GM12878 (cell line): ENCODE results near the gene GRIK4.

Source experiments
- EP300 ChIP-seq, 2 experiments: fragments of 150-350 bp in 1 of 2; IDR thresholded peaks; 2 replicates each; pipeline ENCODE4 v1.6.1; 2011 to 2012; ENCODE audit warnings: low read depth in 2 of 2, low read length in 2 of 2, borderline replicate concordance in 1 of 2, improper control_type of control experiment in 1 of 2, inconsistent platforms in 1 of 2; ENCODE audit not compliant: control insufficient read depth in 1 of 2
- KAT2A ChIP-seq: conservative IDR thresholded peaks from 2 replicates; pipeline ENCODE4 v1.6.1; 2011; ENCODE audit warnings: low read depth, low read length; ENCODE audit not compliant: control insufficient read depth
- POLR2A ChIP-seq: IDR thresholded peaks from 2 replicates; pipeline ENCODE4 v1.6.1; 2011; ENCODE audit warnings: low read depth, mild to moderate bottlenecking, low read length
- SUZ12 ChIP-seq: fragments of 200-600 bp; sonication (generic); IDR thresholded peaks from one replicate; pipeline ENCODE4 v1.6.1; 2018; ENCODE audit warnings: antibody characterized with exemption, mild to moderate bottlenecking; ENCODE audit not compliant: unreplicated experiment
- TF ChIP-seq, protein P1 (sequence below): IDR thresholded peaks from 2 replicates; pipeline ENCODE4 v1.6.1; 2012; ENCODE audit warnings: mild to moderate bottlenecking, low read depth, low read length
- TF ChIP-seq, protein P2 (sequence below), 3 experiments: IDR thresholded peaks in 2 of 3; conservative IDR thresholded peaks in 1 of 3; 2 replicates each; pipeline ENCODE4 v1.5.1; 2011; ENCODE audit warnings: low read depth in 3 of 3, low read length in 3 of 3, mild to moderate bottlenecking in 3 of 3, control low read depth in 2 of 3, moderate library complexity in 2 of 3, inconsistent platforms in 1 of 3, mixed read lengths in 1 of 3; ENCODE audit not compliant: control insufficient read depth in 2 of 3, insufficient read depth in 1 of 3; ENCODE audit errors: extremely low read depth in 1 of 3
- TF ChIP-seq, protein P3 (sequence below): IDR thresholded peaks from 2 replicates; pipeline ENCODE4 v1.6.1; 2012; ENCODE audit warnings: low read depth, low read length, improper control_type of control experiment

DNA sequence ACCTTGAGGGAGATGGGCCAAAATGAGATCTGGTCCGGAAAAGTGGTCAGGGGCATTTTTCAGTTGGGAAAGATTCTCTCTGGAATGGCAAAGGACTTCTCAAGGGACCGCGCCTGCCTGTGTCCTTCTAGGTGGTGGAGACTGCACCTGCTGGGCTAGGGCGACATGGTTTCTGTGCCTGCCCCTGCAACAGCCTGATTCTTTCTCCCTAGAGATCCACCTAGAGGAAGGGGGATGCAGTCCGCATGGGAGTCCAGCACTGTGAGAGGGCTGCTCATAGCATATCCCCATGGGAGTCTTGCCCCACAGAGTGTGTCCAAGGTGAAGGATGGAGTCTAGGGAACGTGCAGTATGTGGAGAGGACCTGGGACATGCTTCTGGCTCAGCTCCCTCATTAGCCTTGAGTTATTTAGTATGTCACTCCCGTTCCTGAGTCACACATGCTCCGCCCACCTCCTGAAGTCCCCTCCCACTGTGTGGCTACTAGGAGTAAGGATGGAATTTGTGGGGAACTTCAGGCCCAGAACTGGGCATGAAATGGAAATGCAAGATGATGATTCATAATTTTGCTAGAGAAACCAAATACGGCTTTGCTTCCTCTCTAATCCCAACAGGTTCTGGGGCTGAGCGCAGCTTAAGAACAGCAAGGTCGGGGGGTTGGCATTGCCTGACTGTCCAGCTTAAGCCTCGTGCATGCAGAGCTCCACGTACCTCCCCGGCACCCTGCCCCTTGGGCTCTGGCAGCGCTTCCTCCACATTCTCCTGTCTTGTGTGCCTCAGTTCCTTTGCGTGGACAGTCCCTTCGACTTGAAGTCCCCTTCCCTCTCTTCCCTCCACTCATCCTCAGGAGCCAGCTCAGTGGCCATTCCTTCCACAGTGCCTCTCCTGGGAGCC lies 35.0 kb downstream of the GRIK4 start:
- TF ChIP-seq KAT2A (no peak), SUZ12 (no peak), POLR2A (no peak), EP300 (IDR thresholded peaks at IDR 0.05; ENCODE audit: borderline replicate concordance in 1 of 2, control insufficient read depth in 1 of 2, low read depth in 2 of 2, low read length in 2 of 2) (no peak)
- TF ChIP-seq, protein P1, sequence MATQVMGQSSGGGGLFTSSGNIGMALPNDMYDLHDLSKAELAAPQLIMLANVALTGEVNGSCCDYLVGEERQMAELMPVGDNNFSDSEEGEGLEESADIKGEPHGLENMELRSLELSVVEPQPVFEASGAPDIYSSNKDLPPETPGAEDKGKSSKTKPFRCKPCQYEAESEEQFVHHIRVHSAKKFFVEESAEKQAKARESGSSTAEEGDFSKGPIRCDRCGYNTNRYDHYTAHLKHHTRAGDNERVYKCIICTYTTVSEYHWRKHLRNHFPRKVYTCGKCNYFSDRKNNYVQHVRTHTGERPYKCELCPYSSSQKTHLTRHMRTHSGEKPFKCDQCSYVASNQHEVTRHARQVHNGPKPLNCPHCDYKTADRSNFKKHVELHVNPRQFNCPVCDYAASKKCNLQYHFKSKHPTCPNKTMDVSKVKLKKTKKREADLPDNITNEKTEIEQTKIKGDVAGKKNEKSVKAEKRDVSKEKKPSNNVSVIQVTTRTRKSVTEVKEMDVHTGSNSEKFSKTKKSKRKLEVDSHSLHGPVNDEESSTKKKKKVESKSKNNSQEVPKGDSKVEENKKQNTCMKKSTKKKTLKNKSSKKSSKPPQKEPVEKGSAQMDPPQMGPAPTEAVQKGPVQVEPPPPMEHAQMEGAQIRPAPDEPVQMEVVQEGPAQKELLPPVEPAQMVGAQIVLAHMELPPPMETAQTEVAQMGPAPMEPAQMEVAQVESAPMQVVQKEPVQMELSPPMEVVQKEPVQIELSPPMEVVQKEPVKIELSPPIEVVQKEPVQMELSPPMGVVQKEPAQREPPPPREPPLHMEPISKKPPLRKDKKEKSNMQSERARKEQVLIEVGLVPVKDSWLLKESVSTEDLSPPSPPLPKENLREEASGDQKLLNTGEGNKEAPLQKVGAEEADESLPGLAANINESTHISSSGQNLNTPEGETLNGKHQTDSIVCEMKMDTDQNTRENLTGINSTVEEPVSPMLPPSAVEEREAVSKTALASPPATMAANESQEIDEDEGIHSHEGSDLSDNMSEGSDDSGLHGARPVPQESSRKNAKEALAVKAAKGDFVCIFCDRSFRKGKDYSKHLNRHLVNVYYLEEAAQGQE, result no peak
- TF ChIP-seq, protein P2, sequence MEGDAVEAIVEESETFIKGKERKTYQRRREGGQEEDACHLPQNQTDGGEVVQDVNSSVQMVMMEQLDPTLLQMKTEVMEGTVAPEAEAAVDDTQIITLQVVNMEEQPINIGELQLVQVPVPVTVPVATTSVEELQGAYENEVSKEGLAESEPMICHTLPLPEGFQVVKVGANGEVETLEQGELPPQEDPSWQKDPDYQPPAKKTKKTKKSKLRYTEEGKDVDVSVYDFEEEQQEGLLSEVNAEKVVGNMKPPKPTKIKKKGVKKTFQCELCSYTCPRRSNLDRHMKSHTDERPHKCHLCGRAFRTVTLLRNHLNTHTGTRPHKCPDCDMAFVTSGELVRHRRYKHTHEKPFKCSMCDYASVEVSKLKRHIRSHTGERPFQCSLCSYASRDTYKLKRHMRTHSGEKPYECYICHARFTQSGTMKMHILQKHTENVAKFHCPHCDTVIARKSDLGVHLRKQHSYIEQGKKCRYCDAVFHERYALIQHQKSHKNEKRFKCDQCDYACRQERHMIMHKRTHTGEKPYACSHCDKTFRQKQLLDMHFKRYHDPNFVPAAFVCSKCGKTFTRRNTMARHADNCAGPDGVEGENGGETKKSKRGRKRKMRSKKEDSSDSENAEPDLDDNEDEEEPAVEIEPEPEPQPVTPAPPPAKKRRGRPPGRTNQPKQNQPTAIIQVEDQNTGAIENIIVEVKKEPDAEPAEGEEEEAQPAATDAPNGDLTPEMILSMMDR (IDR thresholded peaks at IDR 0.05 in 2 of 3, conservative IDR thresholded peaks at IDR 0.05 in 1 of 3; ENCODE audit: control insufficient read depth in 2 of 3, extremely low read depth in 1 of 3, insufficient read depth in 1 of 3, low read depth in 3 of 3, low read length in 3 of 3), result no peak
- TF ChIP-seq, protein P3, sequence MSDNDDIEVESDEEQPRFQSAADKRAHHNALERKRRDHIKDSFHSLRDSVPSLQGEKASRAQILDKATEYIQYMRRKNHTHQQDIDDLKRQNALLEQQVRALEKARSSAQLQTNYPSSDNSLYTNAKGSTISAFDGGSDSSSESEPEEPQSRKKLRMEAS, result no peak
